HG02938 (cell line): ENCODE results near the gene NDRG3.
"Not testable (repeated sequence)": the region's sequence is repeated elsewhere in the genome, so short reads cannot be mapped to it uniquely, and the experiment has no call there.

Source experiments
- ATAC-seq: cut with Tn5 transposase; IDR thresholded peaks from one replicate; pipeline ENCODE4 v1.9.1; 2021; ENCODE audit warnings: mild to moderate bottlenecking, moderate library complexity; ENCODE audit not compliant: unreplicated experiment

Gene NDRG3

GRCh38 chr20:36646678-36647077, 99.2 kb downstream of the NDRG3 start:
- ATAC-seq, result no peak

- no peak for ATAC-seq
These were observed 99.9 kb downstream of the NDRG3 start, which contains the start of gene SLA2 for GRCh38 chr20:36645998-36646397. SLA2 (minus strand) TSS chr20:36646196; CDS start chr20:36641335, 4,861 bp downstream.

- no peak for ATAC-seq
These were observed 100.5 kb downstream of the NDRG3 start for GRCh38 chr20:36645353-36645752.

GRCh38 chr20:36644706-36645095, 101.2 kb downstream of the NDRG3 start:
- no peak for ATAC-seq

- no peak for ATAC-seq
These were observed 101.7 kb downstream of the NDRG3 start for GRCh38 chr20:36644032-36644705.

- ATAC-seq, result no peak
These were observed 103.8 kb downstream of the NDRG3 start for GRCh38 chr20:36642136-36642535.

- no peak for ATAC-seq
These were observed 104.4 kb downstream of the NDRG3 start for GRCh38 chr20:36641506-36641843.

- not testable (repeated sequence) for ATAC-seq
These were observed 107.0 kb downstream of the NDRG3 start for GRCh38 chr20:36638876-36639400.

GRCh38 chr20:36634342-36634741, 111.5 kb downstream of the NDRG3 start:
- no peak for ATAC-seq

GRCh38 chr20:36633285-36633772, 112.6 kb downstream of the NDRG3 start:
- no peak for ATAC-seq

- ATAC-seq, result no peak
These were observed 113.2 kb downstream of the NDRG3 start for GRCh38 chr20:36632487-36633284.

- no peak for ATAC-seq
These were observed 113.8 kb downstream of the NDRG3 start for GRCh38 chr20:36632147-36632486.

GRCh38 chr20:36631646-36632045, 114.2 kb downstream of the NDRG3 start:
- ATAC-seq, result no peak

GRCh38 chr20:36629719-36630681, 115.9 kb downstream of the NDRG3 start:
- ATAC-seq, result no peak

GRCh38 chr20:36628076-36628475, 117.8 kb downstream of the NDRG3 start:
- ATAC-seq, result no peak

- ATAC-seq, result no peak
These were observed 121.0 kb downstream of the NDRG3 start for GRCh38 chr20:36624944-36625324.

- no peak for ATAC-seq
These were observed 121.6 kb downstream of the NDRG3 start for GRCh38 chr20:36624068-36624943.

- no peak for ATAC-seq
These were observed 122.4 kb downstream of the NDRG3 start for GRCh38 chr20:36623444-36623843.

- no peak for ATAC-seq
These were observed 125.0 kb downstream of the NDRG3 start for GRCh38 chr20:36620917-36621316.
